Type B pancreatic cell (in vitro differentiated cells): Measurements from ENCODE around the gene KAZN. TPM values are rescaled to one million over a fixed set of nuclear protein-coding genes. Genes with fewer than 3 reads are reported as not detected.
A peak's percentile ranks its signal among the peaks of the same experiment; 100 is the strongest.

Experiments
- DNase-seq: peaks from one replicate; pipeline ENCODE4 v3.0.0; 2021; ENCODE audit warnings: mixed read lengths; ENCODE audit not compliant: unreplicated experiment; ENCODE audit errors: extremely low spot score
- H3K27ac Mint-ChIP-seq: 2 replicates; pipeline ENCODE4 v1.8.0; 2021; ENCODE audit warnings: mild to moderate bottlenecking, mixed read lengths
- H3K27me3 Mint-ChIP-seq: 2 replicates; pipeline ENCODE4 v1.8.0; 2021; ENCODE audit warnings: mixed read lengths
- H3K36me3 Mint-ChIP-seq: 2 replicates; pipeline ENCODE4 v1.8.0; 2021; ENCODE audit warnings: mixed read lengths
- H3K4me1 Mint-ChIP-seq: one replicate; pipeline ENCODE4 v1.8.0; 2021; ENCODE audit warnings: mixed read lengths; ENCODE audit not compliant: unreplicated experiment
- H3K4me3 Mint-ChIP-seq: 2 replicates; pipeline ENCODE4 v1.8.0; 2021; ENCODE audit warnings: mild to moderate bottlenecking, mixed read lengths
- H3K9me3 Mint-ChIP-seq: 2 replicates; pipeline ENCODE4 v1.8.0; 2021; ENCODE audit warnings: mixed read lengths
- CTCF ChIP-seq: fragments of 200-600 bp; sonication (generic); conservative IDR thresholded peaks from 2 replicates; pipeline ENCODE4 v1.5.0; 2021; ENCODE audit warnings: antibody characterized with exemption, mild to moderate bottlenecking
- total RNA-seq: library from RNA; stranded (reverse); gene quantifications from 2 replicates; pipeline ENCODE4 v1.2.1, GENCODE V29; 2021; ENCODE audit warnings: low replicate concordance

The KAZN gene
- total RNA-seq, 1 donor from 2014 or later = 33.7 TPM

- Mint-ChIP-seq H3K4me3 (no peak overlapping the region), H3K36me3 (no peaks in the 10 kb centered on the region), H3K27me3 (peaks cover 4% of the 10 kb centered on the region), H3K9me3 (peaks cover 13% of the 10 kb centered on the region), H3K27ac (no peak overlapping the region), H3K4me1 (peaks cover 20% of the 10 kb centered on the region)
- no peak for TF ChIP-seq CTCF
- DNase-seq = no peak
Observed at GRCh38 chr1:15146971-15147376, 548.5 kb downstream of the KAZN start.

- peaks cover 22% of the 10 kb centered on the region for H3K4me1 Mint-ChIP-seq
- H3K4me3 Mint-ChIP-seq = no peak overlapping the region
- H3K27me3 Mint-ChIP-seq = peaks cover 4% of the 10 kb centered on the region
Observed at GRCh38 chr1:15148004-15148403, 549.5 kb downstream of the KAZN start.

GRCh38 chr1:15148475-15148874 lies 550.0 kb downstream of the KAZN start:
- Mint-ChIP-seq H3K4me1 (peaks cover 22% of the 10 kb centered on the region), H3K36me3 (no peaks in the 10 kb centered on the region), H3K27me3 (peaks cover 4% of the 10 kb centered on the region), H3K9me3 (peaks cover 5% of the 10 kb centered on the region), H3K4me3 (no peak overlapping the region), H3K27ac (peak overlapping the region; percentile 61)
- no peak for DNase-seq
- TF ChIP-seq CTCF = no peak

More at GRCh38 chr1:15148004-15148403, 549.5 kb downstream of the KAZN start:
- DNase-seq = no peak
- Mint-ChIP-seq H3K27ac (no peak overlapping the region), H3K9me3 (peaks cover 8% of the 10 kb centered on the region), H3K36me3 (no peaks in the 10 kb centered on the region)
- no peak for TF ChIP-seq CTCF

GRCh38 chr1:15148941-15149340 lies 550.5 kb downstream of the KAZN start:
- Mint-ChIP-seq H3K27me3 (peaks cover 4% of the 10 kb centered on the region), H3K9me3 (peaks cover 5% of the 10 kb centered on the region), H3K36me3 (no peaks in the 10 kb centered on the region), H3K4me3 (peak overlapping the region; percentile 27), H3K4me1 (peaks cover 22% of the 10 kb centered on the region), H3K27ac (peak overlapping the region; percentile 61)
- TF ChIP-seq CTCF = no peak
- DNase-seq = no peak

GRCh38 chr1:15150376-15150775 lies 551.9 kb downstream of the KAZN start:
- Mint-ChIP-seq H3K4me3 (no peak overlapping the region), H3K27me3 (peaks cover 11% of the 10 kb centered on the region), H3K9me3 (peaks cover 5% of the 10 kb centered on the region), H3K27ac (peak overlapping the region; percentile 95), H3K4me1 (peaks cover 28% of the 10 kb centered on the region), H3K36me3 (peaks cover 3% of the 10 kb centered on the region)
- TF ChIP-seq CTCF = no peak
- no peak for DNase-seq

GRCh38 chr1:15151377-15151806 lies 552.9 kb downstream of the KAZN start:
- no peak for TF ChIP-seq CTCF
- H3K9me3 Mint-ChIP-seq = peaks cover 5% of the 10 kb centered on the region
- H3K4me1 Mint-ChIP-seq = peaks cover 35% of the 10 kb centered on the region
- peaks cover 3% of the 10 kb centered on the region for H3K36me3 Mint-ChIP-seq
- DNase-seq = no peak
- peak overlapping the region; percentile 95 for H3K27ac Mint-ChIP-seq
- peaks cover 14% of the 10 kb centered on the region for H3K27me3 Mint-ChIP-seq
- H3K4me3 Mint-ChIP-seq = peak overlapping the region; percentile 96
